Endothelial cell (in vitro differentiated cells): ENCODE measurements around the gene AGO4. TPM values are rescaled to one million over a fixed set of nuclear protein-coding genes. Genes with fewer than 3 reads are reported as not detected.
"Not testable (repeated sequence)": the region's sequence is repeated elsewhere in the genome, so short reads cannot be mapped to it uniquely, and the experiment has no call there.

Source experiments
- DNase-seq: peaks from one replicate; pipeline ENCODE4 v3.0.0; 2021; ENCODE audit warnings: low spot score
- H3K27ac Mint-ChIP-seq: one replicate; pipeline ENCODE4 v1.8.0; 2021; ENCODE audit warnings: mixed read lengths, inconsistent platforms; ENCODE audit not compliant: unreplicated experiment
- H3K27me3 Mint-ChIP-seq: one replicate; pipeline ENCODE4 v1.8.0; 2021; ENCODE audit warnings: mild to moderate bottlenecking, moderate library complexity, mixed read lengths, inconsistent platforms; ENCODE audit not compliant: unreplicated experiment
- H3K36me3 Mint-ChIP-seq: one replicate; pipeline ENCODE4 v1.8.0; 2021; ENCODE audit warnings: mild to moderate bottlenecking, low read depth, mixed read lengths, inconsistent platforms; ENCODE audit not compliant: unreplicated experiment
- H3K4me1 Mint-ChIP-seq: one replicate; pipeline ENCODE4 v1.8.0; 2021; ENCODE audit warnings: mild to moderate bottlenecking, mixed read lengths, inconsistent platforms; ENCODE audit not compliant: unreplicated experiment
- H3K4me3 Mint-ChIP-seq: one replicate; pipeline ENCODE4 v1.8.0; 2021; ENCODE audit warnings: mild to moderate bottlenecking, mixed read lengths, inconsistent platforms; ENCODE audit not compliant: unreplicated experiment
- H3K9me3 Mint-ChIP-seq: one replicate; pipeline ENCODE4 v1.8.0; 2021; ENCODE audit warnings: mixed read lengths, inconsistent platforms; ENCODE audit not compliant: unreplicated experiment
- CTCF ChIP-seq: fragments of 200-600 bp; sonication (generic); IDR thresholded peaks from one replicate; pipeline ENCODE4 v1.5.0; 2021; ENCODE audit warnings: antibody characterized with exemption; ENCODE audit not compliant: unreplicated experiment
- total RNA-seq: library from RNA; stranded (reverse); fragmentation: NEBNext Ultra II Directional; extraction: Animal tissue kit (Norgen Biotek cat#: 25700); gene quantifications from one replicate; pipeline ENCODE4 v1.2.1, GENCODE V29; 2021; ENCODE audit not compliant: unreplicated experiment

AGO4 gene
- total RNA-seq, 1 donor from 2014 or later = 26.6 TPM

- no peak for TF ChIP-seq CTCF
- no peak for DNase-seq
- H3K27me3 Mint-ChIP-seq = peaks cover 2% of the 10 kb centered on the region
- H3K9me3 Mint-ChIP-seq = no peaks in the 10 kb centered on the region
- H3K36me3 Mint-ChIP-seq = no peaks in the 10 kb centered on the region
- no peak overlapping the region for H3K27ac Mint-ChIP-seq
- no peaks in the 10 kb centered on the region for H3K4me1 Mint-ChIP-seq
- H3K4me3 Mint-ChIP-seq = no peak overlapping the region
Measured at GRCh38 chr1:35870651-35871309, 63.0 kb downstream of the AGO4 start.

DNA sequence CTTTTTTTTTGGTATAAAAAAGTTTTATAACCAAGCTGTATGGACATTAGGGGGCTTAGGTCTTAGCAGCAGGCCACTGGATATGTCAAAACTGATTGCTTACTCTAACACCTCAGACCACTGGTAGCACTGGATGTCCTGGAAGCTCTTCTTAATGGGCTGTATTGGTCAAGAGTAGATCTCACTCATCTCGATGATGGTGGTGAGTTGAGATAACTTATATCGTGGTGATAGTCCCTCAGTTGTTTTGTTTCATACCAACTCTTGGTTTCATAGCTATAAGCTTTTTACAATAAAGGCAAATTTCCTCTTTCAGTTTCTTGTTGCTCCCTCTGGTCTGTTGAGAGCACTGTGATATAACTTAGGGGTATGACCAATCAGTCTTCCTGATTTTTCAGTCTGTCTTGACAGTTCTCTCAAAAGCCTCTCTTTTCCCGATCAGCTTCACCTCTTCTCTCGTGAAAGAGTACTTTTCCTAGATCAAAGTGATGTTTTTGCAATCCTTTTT is 65.5 kb downstream of the AGO4 start:
- H3K27me3 Mint-ChIP-seq = peaks cover 2% of the 10 kb centered on the region
- H3K4me1 Mint-ChIP-seq = no peaks in the 10 kb centered on the region
- H3K36me3 Mint-ChIP-seq = no peaks in the 10 kb centered on the region
- H3K9me3 Mint-ChIP-seq = no peaks in the 10 kb centered on the region
- no peak overlapping the region for H3K4me3 Mint-ChIP-seq
- no peak for TF ChIP-seq CTCF
- H3K27ac Mint-ChIP-seq = no peak overlapping the region
- DNase-seq = no peak

DNA sequence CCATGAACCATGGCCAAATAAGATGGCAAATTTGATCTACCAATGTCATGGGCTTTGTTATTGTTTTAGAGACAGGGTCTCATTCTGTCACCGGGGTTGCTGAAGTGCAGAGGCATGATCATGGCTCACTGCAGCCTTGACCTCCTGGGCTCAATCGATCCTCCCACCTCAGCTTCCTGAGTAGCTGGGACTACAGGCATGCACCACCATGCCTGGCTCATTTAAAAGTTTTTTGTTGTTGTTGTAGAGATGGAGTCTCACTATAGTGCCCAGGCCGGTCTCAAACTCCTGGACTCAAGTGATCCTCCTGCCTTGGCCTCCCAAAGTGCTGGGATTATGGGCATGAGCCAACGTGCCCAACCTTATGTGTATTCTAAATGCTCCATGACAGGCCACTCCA is 66.3 kb downstream of the AGO4 start:
- H3K27ac Mint-ChIP-seq = not testable (repeated sequence)

GRCh38 chr1:35876988-35877387 is 69.2 kb downstream of the AGO4 start:
- Mint-ChIP-seq H3K9me3 (no peaks in the 10 kb centered on the region), H3K27me3 (peaks cover 1% of the 10 kb centered on the region), H3K27ac (no peak overlapping the region), H3K4me1 (peaks cover 4% of the 10 kb centered on the region), H3K4me3 (no peak overlapping the region), H3K36me3 (no peaks in the 10 kb centered on the region)
- TF ChIP-seq CTCF = no peak
- DNase-seq = peak; percentile 43

More for the DNA sequence above, 66.3 kb downstream of the AGO4 start:
- not testable (repeated sequence) for H3K27me3 Mint-ChIP-seq, H3K4me3 Mint-ChIP-seq, DNase-seq, H3K9me3 Mint-ChIP-seq, H3K36me3 Mint-ChIP-seq, H3K4me1 Mint-ChIP-seq

GRCh38 chr1:35881850-35882273 is 74.0 kb downstream of the AGO4 start:
- Mint-ChIP-seq H3K4me3 (peak overlapping the region; percentile 40), H3K27ac (no peak overlapping the region), H3K36me3 (no peaks in the 10 kb centered on the region), H3K9me3 (no peaks in the 10 kb centered on the region), H3K4me1 (peaks cover 36% of the 10 kb centered on the region), H3K27me3 (peaks cover 4% of the 10 kb centered on the region)
- TF ChIP-seq CTCF = no peak
- no peak for DNase-seq
